ENCODE results near the gene LPA. TPM values are rescaled to one million over a fixed set of nuclear protein-coding genes. Genes with fewer than 3 reads are reported as not detected.

LPA gene
- total RNA-seq, 1 donor from 2014 or later, result 0.30 TPM

DNA sequence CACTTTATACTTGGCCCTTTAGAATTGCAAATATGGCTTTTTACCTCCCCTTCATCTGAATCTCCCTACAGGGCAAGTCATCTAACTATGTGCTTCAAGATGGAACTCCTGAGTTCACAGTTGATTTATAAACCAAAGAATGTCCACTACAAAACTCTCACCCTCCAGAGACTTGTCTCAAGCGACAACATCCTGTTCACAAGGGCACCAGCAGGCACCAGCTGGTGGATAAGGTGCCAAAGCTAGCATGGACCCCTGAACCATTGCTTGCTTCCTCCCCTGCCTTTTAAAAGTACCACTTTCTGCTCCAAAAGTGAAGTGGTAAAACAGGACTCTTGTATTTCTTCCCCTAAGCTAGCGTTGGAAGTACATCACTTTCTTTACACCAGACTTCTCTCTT, 154.5 kb downstream of the LPA start:
- TF ChIP-seq, protein P1, sequence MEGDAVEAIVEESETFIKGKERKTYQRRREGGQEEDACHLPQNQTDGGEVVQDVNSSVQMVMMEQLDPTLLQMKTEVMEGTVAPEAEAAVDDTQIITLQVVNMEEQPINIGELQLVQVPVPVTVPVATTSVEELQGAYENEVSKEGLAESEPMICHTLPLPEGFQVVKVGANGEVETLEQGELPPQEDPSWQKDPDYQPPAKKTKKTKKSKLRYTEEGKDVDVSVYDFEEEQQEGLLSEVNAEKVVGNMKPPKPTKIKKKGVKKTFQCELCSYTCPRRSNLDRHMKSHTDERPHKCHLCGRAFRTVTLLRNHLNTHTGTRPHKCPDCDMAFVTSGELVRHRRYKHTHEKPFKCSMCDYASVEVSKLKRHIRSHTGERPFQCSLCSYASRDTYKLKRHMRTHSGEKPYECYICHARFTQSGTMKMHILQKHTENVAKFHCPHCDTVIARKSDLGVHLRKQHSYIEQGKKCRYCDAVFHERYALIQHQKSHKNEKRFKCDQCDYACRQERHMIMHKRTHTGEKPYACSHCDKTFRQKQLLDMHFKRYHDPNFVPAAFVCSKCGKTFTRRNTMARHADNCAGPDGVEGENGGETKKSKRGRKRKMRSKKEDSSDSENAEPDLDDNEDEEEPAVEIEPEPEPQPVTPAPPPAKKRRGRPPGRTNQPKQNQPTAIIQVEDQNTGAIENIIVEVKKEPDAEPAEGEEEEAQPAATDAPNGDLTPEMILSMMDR (IDR thresholded peaks at IDR 0.05), result no peak
- Histone ChIP-seq H3K9me3 (no peaks in the 10 kb centered on the region), H3K4me3 (no peak overlapping the region), H3K27me3 (ENCODE audit: low read depth) (no peaks in the 10 kb centered on the region), H3K27ac (no peak overlapping the region), H3K4me1 (no peaks in the 10 kb centered on the region), H3K36me3 (no peaks in the 10 kb centered on the region)
- no peak for ATAC-seq
- intact Hi-C loops (cut with DNase I), result no loop called here
- no peak for DNase-seq

DNA sequence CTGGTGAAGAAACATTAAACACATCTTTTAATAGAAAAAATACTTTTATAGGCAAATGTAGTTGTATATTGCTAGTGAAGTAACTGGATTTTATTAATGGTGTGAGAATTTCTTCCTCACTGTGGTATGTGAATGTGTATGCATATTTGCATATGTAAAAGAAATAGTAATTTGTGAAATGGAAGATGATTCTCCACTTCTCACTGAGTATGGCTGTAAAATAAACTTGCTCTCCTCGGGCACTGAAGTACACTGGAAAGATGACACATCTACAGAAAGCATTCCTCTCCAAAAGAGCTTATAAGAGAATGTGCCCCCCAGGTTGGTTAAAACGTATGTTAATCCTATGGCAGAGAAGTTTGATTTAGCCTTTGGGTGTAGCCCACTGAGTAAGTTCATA, 155.5 kb downstream of the LPA start:
- TF ChIP-seq, protein P1 (IDR thresholded peaks at IDR 0.05), result no peak
- Histone ChIP-seq H3K36me3 (no peaks in the 10 kb centered on the region), H3K27ac (no peak overlapping the region), H3K9me3 (peaks cover 9% of the 10 kb centered on the region), H3K4me3 (no peak overlapping the region), H3K4me1 (no peaks in the 10 kb centered on the region), H3K27me3 (ENCODE audit: low read depth) (no peaks in the 10 kb centered on the region)
- ATAC-seq (no peak), DNase-seq (no peak)
- intact Hi-C loops (cut with DNase I), result no loop called here

DNA sequence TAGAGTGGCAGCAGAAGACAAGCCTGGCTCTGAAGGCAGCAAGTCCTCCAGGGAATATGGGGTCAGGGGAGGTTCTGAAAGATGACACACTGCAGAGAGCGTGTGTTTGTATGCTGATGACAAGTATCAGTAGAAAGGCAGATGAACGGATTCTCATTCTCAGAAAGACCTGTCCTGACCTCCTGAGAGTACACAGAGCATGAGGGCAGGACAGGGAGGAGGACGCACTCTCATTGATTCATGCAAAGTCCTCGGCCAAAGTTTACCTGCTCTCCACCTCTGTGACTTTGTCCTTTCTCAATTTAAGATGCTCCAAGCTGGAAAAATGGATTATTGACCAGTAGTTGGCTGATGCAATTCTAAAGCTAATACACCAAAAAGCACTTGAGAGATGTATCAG, 156.7 kb downstream of the LPA start:
- H3K4me1 ChIP-seq, result no peaks in the 10 kb centered on the region
- no peaks in the 10 kb centered on the region for H3K27me3 ChIP-seq (ENCODE audit: low read depth)
- H3K4me3 ChIP-seq, result no peak overlapping the region
- TF ChIP-seq, protein P1 (IDR thresholded peaks at IDR 0.05), result no peak
- peaks cover 14% of the 10 kb centered on the region for H3K9me3 ChIP-seq
- no peak for ATAC-seq
- H3K27ac ChIP-seq, result no peak overlapping the region
- H3K36me3 ChIP-seq, result no peaks in the 10 kb centered on the region
- intact Hi-C loops (cut with DNase I), result no loop called here
- no peak for DNase-seq

DNA sequence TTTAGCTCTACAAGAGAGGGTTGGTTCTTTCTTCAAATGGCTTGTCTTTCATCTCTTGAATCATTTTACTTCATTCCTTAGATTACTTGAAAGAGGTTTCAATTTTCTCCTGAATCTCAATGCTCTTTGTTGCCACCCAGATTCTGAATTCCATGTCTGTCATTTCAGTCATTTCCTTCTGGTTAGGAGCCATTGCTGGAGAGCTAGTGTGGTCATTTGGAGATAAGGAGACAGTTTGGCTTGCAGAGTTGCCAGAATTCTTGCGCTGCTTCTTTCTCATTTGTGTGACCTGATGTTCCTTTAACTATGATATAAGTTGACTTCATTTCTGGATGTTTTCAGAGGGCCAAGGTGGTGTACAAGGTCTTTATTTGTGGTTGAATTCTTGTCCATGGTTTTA, 158.1 kb downstream of the LPA start:
- intact Hi-C loops (cut with DNase I), result no loop called here
- no peak for ATAC-seq

DNA sequence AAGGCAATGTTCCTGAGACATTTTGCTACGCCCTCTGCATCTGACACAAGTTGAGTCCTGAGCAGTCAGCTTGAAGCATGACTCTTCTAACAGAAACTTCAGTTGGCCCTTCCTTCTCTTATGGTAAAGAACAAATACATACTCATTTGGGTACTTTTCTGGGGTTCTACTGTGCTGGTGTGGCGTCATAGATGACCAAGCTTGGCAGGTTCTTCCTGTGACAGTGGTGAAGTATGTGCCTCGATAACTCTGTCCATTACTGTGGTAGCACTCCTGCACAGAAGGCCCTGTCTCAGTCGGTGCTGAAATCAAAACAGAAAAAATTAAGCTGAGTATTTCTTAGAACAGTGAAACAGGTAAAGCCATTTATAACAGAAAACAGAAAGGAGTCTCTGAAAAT, 163.4 kb downstream of the LPA start:
- DNase-seq (no peak), ATAC-seq (no peak)
- Histone ChIP-seq H3K27ac (no peak overlapping the region), H3K27me3 (ENCODE audit: low read depth) (no peaks in the 10 kb centered on the region), H3K9me3 (peaks cover 14% of the 10 kb centered on the region), H3K4me1 (no peaks in the 10 kb centered on the region), H3K36me3 (no peaks in the 10 kb centered on the region), H3K4me3 (no peak overlapping the region)
- TF ChIP-seq, protein P1 (IDR thresholded peaks at IDR 0.05), result no peak
- intact Hi-C loops (cut with DNase I), result no loop called here

More for the DNA sequence above, 158.1 kb downstream of the LPA start:
- no peaks in the 10 kb centered on the region for H3K27me3 ChIP-seq (ENCODE audit: low read depth)
- H3K9me3 ChIP-seq, result peaks cover 14% of the 10 kb centered on the region
- H3K4me1 ChIP-seq, result no peaks in the 10 kb centered on the region
- H3K27ac ChIP-seq, result no peak overlapping the region
- DNase-seq, result no peak
- no peak overlapping the region for H3K4me3 ChIP-seq
- TF ChIP-seq, protein P1 (IDR thresholded peaks at IDR 0.05), result no peak
- H3K36me3 ChIP-seq, result no peaks in the 10 kb centered on the region

DNA sequence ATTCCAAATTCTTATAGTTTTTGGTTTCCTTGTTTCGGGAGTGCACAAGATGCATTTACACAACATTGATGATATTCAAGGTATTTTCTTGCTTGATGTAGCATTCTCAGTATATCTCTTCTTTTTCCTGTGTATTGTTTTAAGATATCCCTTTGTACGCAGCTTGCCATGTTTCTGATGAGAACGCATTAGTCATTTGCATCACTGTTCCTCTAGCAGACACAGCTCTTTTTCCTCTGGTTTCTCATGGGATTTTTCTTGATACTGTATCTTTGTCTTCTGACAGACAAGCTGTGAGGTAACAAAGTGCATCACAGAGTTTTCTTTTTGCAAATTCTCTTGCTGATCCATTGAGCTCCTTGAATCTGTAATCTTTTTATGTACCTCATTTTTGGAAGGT, 169.5 kb downstream of the LPA start:
- TF ChIP-seq, protein P1 (IDR thresholded peaks at IDR 0.05), result no peak
- no peak for ATAC-seq
- Histone ChIP-seq H3K27ac (no peak overlapping the region), H3K4me3 (no peak overlapping the region), H3K4me1 (no peaks in the 10 kb centered on the region), H3K36me3 (no peaks in the 10 kb centered on the region), H3K27me3 (ENCODE audit: low read depth) (no peaks in the 10 kb centered on the region), H3K9me3 (no peaks in the 10 kb centered on the region)
- no peak for DNase-seq
- intact Hi-C loops (cut with DNase I), result no loop called here

Data from lower lobe of right lung (tissue), 2 donors.